ENCODE results near the gene ROBO2.

Gene ROBO2

DNA sequence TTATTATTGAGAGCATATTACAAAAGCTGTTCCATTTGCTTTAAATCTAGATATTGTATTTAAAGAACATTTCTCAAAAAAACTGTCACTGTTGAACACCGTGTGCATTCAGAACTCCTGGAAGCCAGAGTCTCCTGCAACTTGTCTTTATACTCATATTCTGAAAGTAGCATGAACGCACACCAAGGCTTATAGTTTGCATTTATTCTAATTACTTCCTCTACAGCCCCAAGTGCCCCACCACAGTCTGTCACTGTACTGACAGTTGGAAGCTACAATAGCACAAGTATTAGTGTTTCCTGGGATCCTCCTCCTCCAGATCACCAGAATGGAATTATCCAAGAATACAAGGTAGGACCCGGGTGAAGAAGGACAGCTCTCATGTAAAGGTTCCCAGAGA is 537.4 kb downstream of the ROBO2 start:
- no peak overlapping the region for H3K27ac ChIP-seq (ENCODE audit: low read depth, low read length)

GRCh38 chr3:77586216-77586615 is 546.3 kb downstream of the ROBO2 start:
- H2AK5ac ChIP-seq (ENCODE audit: low read length) = no peak overlapping the region
- no peak overlapping the region for H4K91ac ChIP-seq (ENCODE audit: low read depth, low read length)
- no peak for DNase-seq
- no peaks in the 10 kb centered on the region for H3K79me1 ChIP-seq (ENCODE audit: low read length)
- H3K27ac ChIP-seq (ENCODE audit: low read depth, low read length) = no peak overlapping the region
- H3K4me1 ChIP-seq (ENCODE audit: control insufficient read depth in 1 of 2, insufficient read depth in 2 of 2, low read length in 2 of 2) = no peaks in the 10 kb centered on the region
- no peaks in the 10 kb centered on the region for H3K9me3 ChIP-seq (ENCODE audit: insufficient read depth, low read depth, low read length)
- no peak overlapping the region for H2AFZ ChIP-seq (ENCODE audit: insufficient read depth, low read length, poor library complexity)
- no peak overlapping the region for H3K9ac ChIP-seq (ENCODE audit: low read length)
- H2BK120ac ChIP-seq (ENCODE audit: insufficient read depth, low read length, poor library complexity) = no peak overlapping the region
- no peak overlapping the region for H4K8ac ChIP-seq (ENCODE audit: low read depth, low read length)
- H3K36me3 ChIP-seq (ENCODE audit: control insufficient read depth in 1 of 2, insufficient read depth in 2 of 2, low read length in 2 of 2) = no peaks in the 10 kb centered on the region
- H3K18ac ChIP-seq (ENCODE audit: low read length) = no peak overlapping the region
- H4K12ac ChIP-seq (ENCODE audit: low read depth, low read length) = no peak overlapping the region
- no peak overlapping the region for H3K4ac ChIP-seq (ENCODE audit: low read depth, low read length)
- no peak overlapping the region for H2BK12ac ChIP-seq (ENCODE audit: low read length)
- no peaks in the 10 kb centered on the region for H3K27me3 ChIP-seq (ENCODE audit: insufficient read depth, low read length)
- H3K4me2 ChIP-seq (ENCODE audit: low read length) = no peak overlapping the region
- no peak overlapping the region for H3K4me3 ChIP-seq (ENCODE audit: low read depth, low read length)
- H3K79me2 ChIP-seq (ENCODE audit: control insufficient read depth, insufficient read depth, low read length, poor library complexity) = no peaks in the 10 kb centered on the region
- WGBS (ENCODE audit: extremely low coverage, insufficient coverage, insufficient read length) = no CpG with 5 or more reads among the region's 4 CpGs
- H3K14ac ChIP-seq (ENCODE audit: low read length) = no peak overlapping the region
- H2BK5ac ChIP-seq (ENCODE audit: low read depth, low read length, poor library complexity) = no peak overlapping the region
- no peak overlapping the region for H3K23ac ChIP-seq (ENCODE audit: low read length)

More for the DNA sequence above, 537.4 kb downstream of the ROBO2 start:
- H2BK120ac ChIP-seq (ENCODE audit: insufficient read depth, low read length, poor library complexity) = no peak overlapping the region
- no peak overlapping the region for H2AFZ ChIP-seq (ENCODE audit: insufficient read depth, low read length, poor library complexity)
- H3K79me2 ChIP-seq (ENCODE audit: control insufficient read depth, insufficient read depth, low read length, poor library complexity) = no peaks in the 10 kb centered on the region
- H3K9ac ChIP-seq (ENCODE audit: low read length) = no peak overlapping the region
- H3K4me3 ChIP-seq (ENCODE audit: low read depth, low read length) = no peak overlapping the region
- H4K91ac ChIP-seq (ENCODE audit: low read depth, low read length) = no peak overlapping the region
- no CpG with 5 or more reads among the region's 3 CpGs for WGBS (ENCODE audit: extremely low coverage, insufficient coverage, insufficient read length)
- H3K4ac ChIP-seq (ENCODE audit: low read depth, low read length) = no peak overlapping the region
- no peaks in the 10 kb centered on the region for H3K27me3 ChIP-seq (ENCODE audit: insufficient read depth, low read length)
- no peak overlapping the region for H2BK12ac ChIP-seq (ENCODE audit: low read length)
- H3K18ac ChIP-seq (ENCODE audit: low read length) = no peak overlapping the region
- no peaks in the 10 kb centered on the region for H3K79me1 ChIP-seq (ENCODE audit: low read length)
- no peaks in the 10 kb centered on the region for H3K36me3 ChIP-seq (ENCODE audit: control insufficient read depth in 1 of 2, insufficient read depth in 2 of 2, low read length in 2 of 2)
- DNase-seq = no peak
- no peak overlapping the region for H3K4me2 ChIP-seq (ENCODE audit: low read length)
- H3K14ac ChIP-seq (ENCODE audit: low read length) = no peak overlapping the region
- no peak overlapping the region for H3K23ac ChIP-seq (ENCODE audit: low read length)
- H3K4me1 ChIP-seq (ENCODE audit: control insufficient read depth in 1 of 2, insufficient read depth in 2 of 2, low read length in 2 of 2) = no peaks in the 10 kb centered on the region
- no peaks in the 10 kb centered on the region for H3K9me3 ChIP-seq (ENCODE audit: insufficient read depth, low read depth, low read length)
- no peak overlapping the region for H4K8ac ChIP-seq (ENCODE audit: low read depth, low read length)
- no peak overlapping the region for H2AK5ac ChIP-seq (ENCODE audit: low read length)
- H4K12ac ChIP-seq (ENCODE audit: low read depth, low read length) = no peak overlapping the region
- H2BK5ac ChIP-seq (ENCODE audit: low read depth, low read length, poor library complexity) = no peak overlapping the region

- no CpG with 5 or more reads among the region's 3 CpGs for WGBS (ENCODE audit: extremely low coverage, insufficient coverage, insufficient read length)
- Histone ChIP-seq H2BK5ac (ENCODE audit: low read depth, low read length, poor library complexity) (no peak overlapping the region), H3K9ac (ENCODE audit: low read length) (no peak overlapping the region), H4K8ac (ENCODE audit: low read depth, low read length) (no peak overlapping the region), H3K27me3 (ENCODE audit: insufficient read depth, low read length) (no peaks in the 10 kb centered on the region), H3K9me3 (ENCODE audit: insufficient read depth, low read depth, low read length) (no peaks in the 10 kb centered on the region), H3K18ac (ENCODE audit: low read length) (no peak overlapping the region), H4K91ac (ENCODE audit: low read depth, low read length) (no peak overlapping the region), H4K12ac (ENCODE audit: low read depth, low read length) (no peak overlapping the region), H3K27ac (ENCODE audit: low read depth, low read length) (no peak overlapping the region), H3K23ac (ENCODE audit: low read length) (no peak overlapping the region), H3K79me2 (ENCODE audit: control insufficient read depth, insufficient read depth, low read length, poor library complexity) (no peaks in the 10 kb centered on the region), H2BK12ac (ENCODE audit: low read length) (no peak overlapping the region), H3K4me3 (ENCODE audit: low read depth, low read length) (no peak overlapping the region), H3K4me1 (ENCODE audit: control insufficient read depth in 1 of 2, insufficient read depth in 2 of 2, low read length in 2 of 2) (no peaks in the 10 kb centered on the region), H3K4ac (ENCODE audit: low read depth, low read length) (no peak overlapping the region), H3K14ac (ENCODE audit: low read length) (no peak overlapping the region), H2BK120ac (ENCODE audit: insufficient read depth, low read length, poor library complexity) (no peak overlapping the region), H2AK5ac (ENCODE audit: low read length) (no peak overlapping the region), H3K79me1 (ENCODE audit: low read length) (no peaks in the 10 kb centered on the region), H3K4me2 (ENCODE audit: low read length) (no peak overlapping the region), H3K36me3 (ENCODE audit: control insufficient read depth in 1 of 2, insufficient read depth in 2 of 2, low read length in 2 of 2) (no peaks in the 10 kb centered on the region), H2AFZ (ENCODE audit: insufficient read depth, low read length, poor library complexity) (no peak overlapping the region)
- DNase-seq = no peak
Measured at GRCh38 chr3:77588863-77589262, 549.0 kb downstream of the ROBO2 start.

DNA sequence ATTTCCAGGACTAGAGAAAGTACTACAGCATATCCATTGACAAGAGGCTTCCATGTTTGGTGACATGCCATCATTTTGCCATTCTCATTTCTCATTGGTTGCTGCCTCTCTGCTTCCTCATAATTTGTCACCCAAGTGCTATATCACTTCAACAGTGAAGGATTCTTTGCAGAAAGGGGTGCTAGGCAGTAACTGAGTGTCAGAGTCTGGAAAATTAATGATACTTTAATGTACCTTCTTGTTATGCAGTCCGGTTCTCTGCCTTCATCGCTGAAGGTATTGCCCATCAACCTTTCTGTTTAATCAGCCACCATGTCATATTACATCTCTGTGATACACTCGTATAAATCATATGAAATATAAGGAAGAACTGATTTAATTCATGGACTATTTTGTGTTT is 550.3 kb downstream of the ROBO2 start:
- Histone ChIP-seq H3K36me3 (ENCODE audit: control insufficient read depth in 1 of 2, insufficient read depth in 2 of 2, low read length in 2 of 2) (no peaks in the 10 kb centered on the region), H2BK12ac (ENCODE audit: low read length) (no peak overlapping the region), H3K9me3 (ENCODE audit: insufficient read depth, low read depth, low read length) (no peaks in the 10 kb centered on the region), H3K18ac (ENCODE audit: low read length) (no peak overlapping the region), H3K14ac (ENCODE audit: low read length) (no peak overlapping the region), H3K4ac (ENCODE audit: low read depth, low read length) (no peak overlapping the region), H3K4me1 (ENCODE audit: control insufficient read depth in 1 of 2, insufficient read depth in 2 of 2, low read length in 2 of 2) (no peaks in the 10 kb centered on the region), H4K8ac (ENCODE audit: low read depth, low read length) (no peak overlapping the region), H3K27ac (ENCODE audit: low read depth, low read length) (no peak overlapping the region), H2BK120ac (ENCODE audit: insufficient read depth, low read length, poor library complexity) (no peak overlapping the region), H3K79me1 (ENCODE audit: low read length) (no peaks in the 10 kb centered on the region), H3K79me2 (ENCODE audit: control insufficient read depth, insufficient read depth, low read length, poor library complexity) (no peaks in the 10 kb centered on the region), H4K91ac (ENCODE audit: low read depth, low read length) (no peak overlapping the region), H2AFZ (ENCODE audit: insufficient read depth, low read length, poor library complexity) (no peak overlapping the region), H3K23ac (ENCODE audit: low read length) (no peak overlapping the region), H3K4me2 (ENCODE audit: low read length) (no peak overlapping the region), H4K12ac (ENCODE audit: low read depth, low read length) (no peak overlapping the region), H3K9ac (ENCODE audit: low read length) (no peak overlapping the region), H3K27me3 (ENCODE audit: insufficient read depth, low read length) (no peaks in the 10 kb centered on the region), H2AK5ac (ENCODE audit: low read length) (no peak overlapping the region), H3K4me3 (ENCODE audit: low read depth, low read length) (no peak overlapping the region), H2BK5ac (ENCODE audit: low read depth, low read length, poor library complexity) (no peak overlapping the region)
- WGBS (ENCODE audit: extremely low coverage, insufficient coverage, insufficient read length) = no CpG with 5 or more reads among the region's 3 CpGs
- DNase-seq = no peak

Measured in trophoblast cell (in vitro differentiated cells and primary cell).